NCI-H526 (cell line): ENCODE measurements around the gene NREP.

Experiments used
- DNase-seq, 2 experiments: peaks; one replicate each; lab custom pipeline; 2025; lab: John Stamatoyannopoulos, UW

NREP gene

DNA sequence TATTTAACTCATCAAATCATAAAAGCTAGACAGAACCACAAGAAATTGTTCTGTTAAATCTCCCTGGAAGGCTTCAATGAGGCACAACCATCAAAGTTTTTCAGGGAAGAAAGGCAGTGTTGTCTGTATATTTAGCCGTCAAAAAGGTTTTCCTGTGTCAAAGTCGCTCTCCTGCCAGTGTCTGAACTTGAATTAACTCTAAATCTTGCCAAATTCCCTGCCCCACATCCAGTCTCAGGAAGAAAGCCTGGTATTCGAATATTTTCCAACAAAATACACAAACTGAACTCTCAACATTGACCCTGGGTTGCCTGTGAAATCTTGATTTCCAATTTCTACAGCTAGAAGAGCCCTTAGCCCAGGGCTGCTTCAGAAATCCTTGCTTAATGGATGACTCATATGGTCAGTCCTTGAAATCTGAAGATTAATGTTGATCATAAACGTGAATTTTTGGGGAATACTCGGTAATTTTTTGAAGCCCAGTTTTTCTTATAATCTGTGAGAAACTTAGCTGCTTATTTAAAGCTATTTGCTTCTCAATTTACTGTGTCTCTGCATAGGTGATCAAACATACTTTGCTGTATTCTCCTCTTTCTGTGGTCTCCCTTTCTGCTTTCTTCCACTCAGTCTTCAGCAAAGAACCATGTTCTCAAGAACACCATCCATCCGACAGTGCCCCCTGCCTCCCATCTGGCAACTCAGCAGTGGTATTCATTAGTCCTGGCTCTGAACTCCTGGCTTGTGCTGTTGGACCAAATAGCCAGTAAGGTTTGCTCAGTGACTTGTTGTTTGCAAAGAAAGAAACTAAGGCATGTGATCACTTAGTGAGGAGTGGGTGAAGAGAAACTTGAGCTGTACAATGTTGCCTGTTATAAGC lies 58.9 kb downstream of the NREP start:
- DNase-seq, result no peak

DNA sequence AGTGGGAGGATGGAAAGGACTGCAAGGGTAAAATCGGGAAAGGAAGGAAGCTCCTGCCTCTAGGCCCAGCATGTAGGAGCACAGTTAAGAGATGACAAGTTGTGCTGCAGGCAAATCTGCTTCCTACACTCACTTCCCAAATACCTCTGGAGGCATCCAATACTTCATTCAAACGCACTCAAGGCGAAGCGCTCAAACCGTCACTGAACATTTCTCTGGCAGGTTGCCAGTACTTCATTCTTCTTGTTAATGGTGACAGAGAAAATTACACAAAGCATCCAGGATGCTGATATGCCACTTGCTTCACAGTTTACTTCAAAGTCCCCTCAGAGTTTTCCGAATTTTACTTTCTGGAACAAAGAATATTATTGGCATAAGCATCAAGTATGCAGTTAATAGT lies 59.8 kb downstream of the NREP start:
- peak in 1 of 2 experiments; percentile 22 for DNase-seq

DNA sequence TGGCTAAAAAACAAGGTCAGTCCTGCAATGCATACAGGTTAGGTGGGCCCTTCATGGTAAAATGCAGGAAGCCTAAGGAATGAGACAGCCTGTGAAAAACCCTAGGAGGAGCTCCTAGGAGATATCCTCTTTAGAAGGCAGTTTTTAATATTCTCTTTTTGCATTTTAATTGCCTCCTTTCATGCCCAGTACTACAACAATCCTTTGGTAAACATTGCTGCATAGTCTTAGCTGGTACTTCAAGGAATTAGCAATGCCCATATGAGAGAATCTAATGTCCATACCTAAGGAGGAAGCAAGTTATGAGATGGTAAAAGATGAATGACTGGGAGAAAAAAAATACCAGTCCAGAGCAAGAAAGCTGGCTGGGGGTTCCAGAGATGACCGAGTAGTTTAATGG lies 61.0 kb downstream of the NREP start:
- DNase-seq, result no peak

DNA sequence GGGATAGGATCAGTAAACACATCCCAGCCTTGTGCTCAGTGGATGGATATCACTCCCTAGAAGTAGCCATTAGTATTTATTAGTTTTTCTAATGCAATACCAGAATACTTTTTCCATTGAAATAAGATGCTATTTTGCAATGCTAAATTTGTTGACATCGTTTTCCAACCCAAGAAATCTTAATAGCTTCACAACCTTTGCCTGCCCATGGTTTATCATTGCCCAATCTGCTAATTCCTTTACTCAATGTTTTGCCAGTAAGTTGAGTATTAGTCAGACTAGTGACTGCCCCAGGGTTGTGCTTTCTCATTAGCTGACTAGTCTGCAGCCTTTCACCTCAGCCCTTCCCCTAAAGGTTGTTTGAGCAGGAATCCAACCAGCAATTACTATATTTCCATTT lies 62.9 kb downstream of the NREP start:
- DNase-seq, result no peak

DNA sequence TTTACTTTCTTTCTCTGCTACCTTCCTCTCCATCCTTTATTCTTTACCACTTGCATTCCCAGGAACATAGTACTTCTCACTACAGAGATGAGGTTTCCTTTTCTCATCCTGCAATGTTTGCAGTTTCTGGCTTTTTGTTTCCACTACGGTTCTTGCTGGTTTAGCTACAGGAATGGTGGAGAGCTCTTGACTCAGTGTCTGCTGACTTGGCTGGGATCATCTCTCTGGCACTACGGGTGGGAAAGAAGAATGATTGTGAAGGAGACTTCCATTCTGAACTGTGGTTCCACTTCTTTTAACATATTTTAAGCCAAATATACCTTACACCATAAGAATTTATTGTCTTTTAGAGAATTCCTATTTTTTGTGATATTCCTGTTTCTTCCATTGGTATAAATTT lies 65.1 kb downstream of the NREP start:
- no peak for DNase-seq

DNA sequence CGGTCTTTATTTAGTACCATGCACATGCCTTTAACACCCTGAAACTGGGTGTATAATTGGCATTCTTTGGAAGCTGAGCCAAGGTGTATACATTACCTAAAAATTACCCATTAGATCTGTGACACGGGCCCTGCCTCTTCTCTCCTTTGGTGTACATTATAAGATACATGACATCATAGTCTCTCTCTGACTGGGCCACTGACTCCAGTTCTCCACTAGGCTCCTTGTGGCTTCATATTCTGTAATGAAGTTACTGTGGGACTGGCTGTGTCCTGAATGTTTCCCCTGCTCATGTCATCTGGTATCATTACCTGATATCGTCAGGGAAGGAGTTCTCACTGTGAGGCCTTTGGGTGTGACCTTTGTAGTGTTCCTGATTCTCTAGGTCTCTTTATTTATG lies 65.5 kb downstream of the NREP start:
- no peak for DNase-seq

DNA sequence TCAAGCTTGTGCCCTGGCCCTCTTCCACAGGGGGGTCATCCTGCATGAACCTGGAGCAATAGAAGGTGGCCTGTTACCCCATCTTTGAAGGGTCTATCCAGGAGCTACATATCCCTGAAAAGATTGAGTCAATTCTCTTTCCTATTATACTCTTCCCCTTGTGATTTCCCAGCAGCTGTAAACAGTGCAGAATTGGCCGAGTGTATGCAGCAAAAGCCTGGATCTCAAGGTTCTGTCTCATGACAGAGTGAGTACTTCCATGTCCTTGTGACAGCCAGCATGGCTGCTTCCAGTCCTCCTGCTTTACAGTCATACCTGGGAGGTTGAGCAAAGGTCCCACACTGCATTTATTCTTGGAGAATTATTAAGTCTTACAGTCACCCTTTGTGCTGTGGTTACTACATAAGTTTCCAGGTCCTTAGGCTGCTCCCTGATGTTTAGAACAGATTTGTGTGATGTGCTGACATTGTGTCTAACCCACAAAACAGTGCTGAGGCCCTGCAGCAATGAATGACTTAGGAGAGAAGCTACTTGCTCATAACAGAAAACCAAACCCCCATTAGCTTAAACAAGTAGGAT lies 67.5 kb downstream of the NREP start:
- DNase-seq, result no peak

DNA sequence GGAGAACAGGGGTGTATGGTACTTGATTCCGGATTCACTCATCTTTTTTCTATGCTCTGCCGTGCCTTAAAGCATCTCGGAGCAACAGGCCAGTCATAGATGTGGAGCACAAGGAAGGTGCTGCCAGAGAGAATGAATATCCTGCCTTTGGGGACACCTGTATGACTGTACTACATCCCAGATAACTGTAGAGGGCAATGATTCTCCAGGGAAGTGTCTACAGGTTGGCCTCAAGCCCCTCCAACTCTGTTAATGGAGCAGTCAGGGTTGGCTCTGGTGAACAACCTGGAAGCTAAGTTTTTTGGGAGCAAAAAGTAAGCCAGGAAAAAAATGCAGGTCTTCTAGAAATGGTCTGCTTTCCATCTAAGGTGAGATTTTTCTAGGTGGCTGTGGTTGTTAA lies 71.0 kb downstream of the NREP start:
- peak; percentile 75 to 78 for DNase-seq

DNA sequence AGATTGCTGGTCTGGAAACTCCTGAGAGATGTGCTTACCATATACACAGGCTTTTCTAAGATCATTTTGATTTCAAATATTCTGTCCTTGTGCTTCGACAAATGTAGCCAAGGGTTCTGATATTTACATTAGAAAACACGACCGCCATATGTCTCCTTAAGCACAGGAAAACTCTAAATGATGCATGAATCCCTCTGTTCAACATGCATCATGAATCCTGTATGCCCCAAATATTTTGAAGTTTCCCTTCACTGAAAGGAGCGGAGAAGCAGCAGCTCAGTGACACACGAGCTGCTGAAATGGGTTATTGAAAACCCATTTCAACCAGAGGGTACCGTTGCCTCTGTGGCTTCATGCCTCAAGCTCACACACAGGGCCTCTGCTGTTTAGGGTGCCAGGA lies 74.4 kb downstream of the NREP start:
- no peak for DNase-seq

DNA sequence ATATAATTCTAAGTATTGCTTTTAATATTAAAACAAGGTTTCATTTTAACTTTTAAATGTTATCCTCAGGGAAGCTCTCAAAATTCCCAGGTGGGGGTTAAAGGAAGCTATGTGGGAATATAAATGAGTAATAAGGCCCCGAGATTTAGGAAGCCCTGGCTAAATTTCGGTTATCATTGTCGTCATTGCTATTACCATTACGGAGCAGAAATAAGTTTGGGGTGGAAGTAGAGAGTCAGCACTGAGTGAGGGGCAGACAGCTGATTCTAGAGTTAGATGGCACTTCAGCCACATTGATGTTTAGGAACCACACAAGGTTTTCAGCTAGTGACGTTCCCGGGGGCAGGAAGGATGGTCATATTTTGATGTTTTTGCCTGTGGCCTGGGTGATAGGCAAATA lies 74.9 kb downstream of the NREP start:
- no peak for DNase-seq

DNA sequence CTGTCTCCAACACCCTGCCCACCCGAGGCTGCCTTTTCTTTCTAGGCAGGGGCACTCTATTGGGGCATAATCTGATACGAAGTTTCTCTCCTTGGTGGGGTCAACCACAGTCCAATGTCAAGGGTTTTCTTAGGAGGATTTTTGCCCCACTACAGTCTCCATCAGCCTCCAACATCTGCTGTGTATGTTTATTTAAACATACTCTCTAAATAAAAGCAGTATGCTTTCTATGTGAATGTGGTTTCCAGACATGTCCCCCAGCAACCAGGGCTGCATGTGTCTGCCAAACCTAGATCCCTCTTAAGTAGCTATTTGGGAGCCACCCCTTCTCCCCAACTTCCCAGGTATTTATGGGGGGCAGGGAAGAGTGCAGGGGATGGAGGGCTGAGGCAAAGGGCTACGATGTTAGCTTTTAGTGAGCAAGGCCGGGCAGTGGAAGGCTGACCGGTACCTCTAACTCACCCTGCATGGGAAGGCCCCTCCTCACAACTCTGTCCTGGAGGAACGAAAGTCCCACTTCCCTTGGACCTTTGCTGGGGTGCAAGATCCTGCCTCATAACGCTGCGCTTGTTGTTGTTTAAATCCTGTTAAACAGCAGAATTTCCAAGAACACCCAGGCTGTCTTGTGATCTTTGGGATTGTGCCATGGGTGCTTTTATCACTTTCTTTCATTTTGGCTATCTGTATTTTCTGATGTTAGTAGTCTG lies 75.4 kb downstream of the NREP start:
- no peak for DNase-seq

DNA sequence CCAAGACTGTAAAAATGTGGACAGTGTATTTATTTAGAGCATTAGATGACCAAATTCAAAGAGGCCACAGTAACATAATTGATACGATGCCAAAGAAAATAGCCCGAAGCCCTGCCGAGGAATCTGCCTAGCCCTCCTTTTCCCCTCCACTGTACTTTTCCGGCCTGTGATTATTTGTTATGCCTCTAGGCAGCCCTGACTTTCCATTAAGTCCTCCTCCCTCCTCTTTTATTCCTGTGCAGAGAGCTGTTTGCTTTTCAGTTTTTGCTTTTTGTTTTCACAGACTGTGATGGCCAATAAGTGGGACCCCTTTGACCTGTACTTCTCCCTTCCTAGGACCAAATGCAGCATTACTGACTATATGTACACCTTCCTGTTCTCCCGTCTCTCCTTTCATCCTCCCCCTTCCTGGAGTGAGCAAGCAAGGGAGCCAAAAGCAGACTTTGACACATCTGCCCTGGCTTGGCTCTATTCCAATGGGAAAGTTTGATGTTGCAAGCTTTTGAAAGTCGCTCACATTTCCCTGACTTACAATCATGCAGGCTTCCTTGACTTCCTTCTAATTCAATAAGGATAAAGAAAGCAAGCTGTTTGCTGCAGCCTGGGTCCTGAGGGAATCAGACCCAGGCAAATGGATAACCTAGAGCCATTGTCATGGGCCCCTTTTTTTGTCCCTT lies 76.1 kb downstream of the NREP start:
- peak; percentile 19 to 51 for DNase-seq

DNA sequence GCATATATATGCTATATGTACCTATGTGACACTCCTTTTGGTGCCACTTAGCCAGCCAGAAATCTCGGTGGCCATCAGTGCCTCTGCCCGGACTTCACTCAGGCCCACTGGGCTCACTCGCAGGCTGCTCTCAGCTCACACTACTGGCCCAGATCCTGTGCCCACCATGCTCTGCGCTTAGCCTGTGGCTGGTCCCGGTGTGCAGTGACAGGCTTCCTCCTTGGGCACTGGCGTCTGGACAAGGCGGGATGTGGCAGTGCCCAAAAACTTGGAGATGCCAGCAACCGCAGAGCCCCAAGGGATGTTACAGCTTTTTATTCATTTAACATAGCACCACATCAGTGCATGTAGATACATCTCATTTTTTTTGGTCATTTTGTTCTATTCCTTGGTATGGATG lies 77.4 kb downstream of the NREP start:
- no peak for DNase-seq
